Esophagus muscularis mucosa (tissue), 3 donors: Measurements from ENCODE around the gene GSTM3.

ENCODE experiments used
- POLR2A ChIP-seq: fragments of 450-650 bp; IDR thresholded peaks from one replicate; pipeline ENCODE4 v1.6.1; 2017; ENCODE audit warnings: antibody characterized with exemption, moderate library complexity, mild to moderate bottlenecking, low read depth
- TF ChIP-seq, protein P1 (sequence below), 3 experiments: fragments of 200-600 bp in 2 of 3; fragments of 450-650 bp in 1 of 3; sonication (generic) in 2 of 3; IDR thresholded peaks; one replicate each; pipeline ENCODE4 v1.5.1; 2017 to 2019; ENCODE audit warnings: antibody characterized with exemption in 3 of 3, mild to moderate bottlenecking in 2 of 3, moderate library complexity in 1 of 3

- TF ChIP-seq, protein P1, sequence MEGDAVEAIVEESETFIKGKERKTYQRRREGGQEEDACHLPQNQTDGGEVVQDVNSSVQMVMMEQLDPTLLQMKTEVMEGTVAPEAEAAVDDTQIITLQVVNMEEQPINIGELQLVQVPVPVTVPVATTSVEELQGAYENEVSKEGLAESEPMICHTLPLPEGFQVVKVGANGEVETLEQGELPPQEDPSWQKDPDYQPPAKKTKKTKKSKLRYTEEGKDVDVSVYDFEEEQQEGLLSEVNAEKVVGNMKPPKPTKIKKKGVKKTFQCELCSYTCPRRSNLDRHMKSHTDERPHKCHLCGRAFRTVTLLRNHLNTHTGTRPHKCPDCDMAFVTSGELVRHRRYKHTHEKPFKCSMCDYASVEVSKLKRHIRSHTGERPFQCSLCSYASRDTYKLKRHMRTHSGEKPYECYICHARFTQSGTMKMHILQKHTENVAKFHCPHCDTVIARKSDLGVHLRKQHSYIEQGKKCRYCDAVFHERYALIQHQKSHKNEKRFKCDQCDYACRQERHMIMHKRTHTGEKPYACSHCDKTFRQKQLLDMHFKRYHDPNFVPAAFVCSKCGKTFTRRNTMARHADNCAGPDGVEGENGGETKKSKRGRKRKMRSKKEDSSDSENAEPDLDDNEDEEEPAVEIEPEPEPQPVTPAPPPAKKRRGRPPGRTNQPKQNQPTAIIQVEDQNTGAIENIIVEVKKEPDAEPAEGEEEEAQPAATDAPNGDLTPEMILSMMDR (IDR thresholded peaks at IDR 0.05) = no peak
- no peak for TF ChIP-seq POLR2A
Measured at GRCh38 chr1:109712321-109712864, 28.4 kb downstream of the GSTM3 start.
